GM12873 (cell line): Measurements from ENCODE around the gene GRIA3.

Experiments used
- CTCF ChIP-seq: IDR thresholded peaks from 2 replicates; pipeline ENCODE4 v1.5.1; 2012; ENCODE audit warnings: low read depth, mild to moderate bottlenecking, moderate library complexity, low read length, control low read depth; ENCODE audit not compliant: insufficient read depth; ENCODE audit errors: missing control alignments

The GRIA3 gene

GRCh38 chrX:123184219-123184865 lies at the start of gene GRIA3:
Gene GRIA3 (plus strand): TSS chrX:123184278. CDS start chrX:123184536, 258 bp downstream.
- no peak for TF ChIP-seq CTCF

GRCh38 chrX:123138473-123138872 lies 45.6 kb upstream of the GRIA3 start:
- TF ChIP-seq CTCF = no peak

- TF ChIP-seq CTCF = no peak
Measured at GRCh38 chrX:123140454-123140853, 43.6 kb upstream of the GRIA3 start.

- no peak for TF ChIP-seq CTCF
Measured at GRCh38 chrX:123140904-123141303, 43.2 kb upstream of the GRIA3 start.

- TF ChIP-seq CTCF = no peak
Measured at GRCh38 chrX:123153846-123154335, 30.2 kb upstream of the GRIA3 start.

- TF ChIP-seq CTCF = no peak
Measured at GRCh38 chrX:123155327-123155726, 28.8 kb upstream of the GRIA3 start.

GRCh38 chrX:123157586-123157985 lies 26.5 kb upstream of the GRIA3 start:
- no peak for TF ChIP-seq CTCF

- no peak for TF ChIP-seq CTCF
Measured at GRCh38 chrX:123159403-123159802, 24.7 kb upstream of the GRIA3 start.
